ENCODE measurements around the gene SCAF4. TPM values are rescaled to one million over a fixed set of nuclear protein-coding genes. Genes with fewer than 3 reads are reported as not detected.

The SCAF4 gene
- total RNA-seq, 1 donor from 2014 or later: 58.9 TPM

- no peak for TF ChIP-seq CTCF (IDR thresholded peaks at IDR 0.05; ENCODE audit: unreplicated experiment)
- Mint-ChIP-seq H3K36me3 (peaks cover 39% of the 10 kb centered on the region), H3K4me3 (no peak overlapping the region), H3K27me3 (ENCODE audit: low read depth) (no peaks in the 10 kb centered on the region), H3K27ac (no peak overlapping the region), H3K9me3 (no peaks in the 10 kb centered on the region), H3K4me1 (no peaks in the 10 kb centered on the region)
- DNase-seq (ENCODE audit: low spot score in 2 of 2, unreplicated experiment in 2 of 2): no peak
Observed at GRCh38 chr21:31683029-31683428, 48.9 kb downstream of the SCAF4 start.

- no peaks in the 10 kb centered on the region for H3K27me3 Mint-ChIP-seq (ENCODE audit: low read depth)
- no peak overlapping the region for H3K27ac Mint-ChIP-seq
- no peaks in the 10 kb centered on the region for H3K9me3 Mint-ChIP-seq
- peaks cover 38% of the 10 kb centered on the region for H3K36me3 Mint-ChIP-seq
- H3K4me1 Mint-ChIP-seq: no peaks in the 10 kb centered on the region
- no peak for TF ChIP-seq CTCF (IDR thresholded peaks at IDR 0.05; ENCODE audit: unreplicated experiment)
- DNase-seq (ENCODE audit: low spot score in 2 of 2, unreplicated experiment in 2 of 2): no peak
- no peak overlapping the region for H3K4me3 Mint-ChIP-seq
Observed at GRCh38 chr21:31682620-31683019, 49.3 kb downstream of the SCAF4 start.

- no peaks in the 10 kb centered on the region for H3K27me3 Mint-ChIP-seq (ENCODE audit: low read depth)
- no peaks in the 10 kb centered on the region for H3K4me1 Mint-ChIP-seq
- no peak for TF ChIP-seq CTCF (IDR thresholded peaks at IDR 0.05; ENCODE audit: unreplicated experiment)
- DNase-seq (ENCODE audit: low spot score in 2 of 2, unreplicated experiment in 2 of 2): no peak
- H3K27ac Mint-ChIP-seq: no peak overlapping the region
- H3K4me3 Mint-ChIP-seq: no peak overlapping the region
- peaks cover 14% of the 10 kb centered on the region for H3K36me3 Mint-ChIP-seq
- no peaks in the 10 kb centered on the region for H3K9me3 Mint-ChIP-seq
Observed at GRCh38 chr21:31678478-31678877, 53.4 kb downstream of the SCAF4 start.

GRCh38 chr21:31677047-31677446, 54.9 kb downstream of the SCAF4 start:
- no peaks in the 10 kb centered on the region for H3K9me3 Mint-ChIP-seq
- H3K27ac Mint-ChIP-seq: no peak overlapping the region
- H3K27me3 Mint-ChIP-seq (ENCODE audit: low read depth): no peaks in the 10 kb centered on the region
- no peak for DNase-seq (ENCODE audit: low spot score in 2 of 2, unreplicated experiment in 2 of 2)
- H3K4me3 Mint-ChIP-seq: no peak overlapping the region
- H3K4me1 Mint-ChIP-seq: no peaks in the 10 kb centered on the region
- no peak for TF ChIP-seq CTCF (IDR thresholded peaks at IDR 0.05; ENCODE audit: unreplicated experiment)
- H3K36me3 Mint-ChIP-seq: peaks cover 13% of the 10 kb centered on the region

GRCh38 chr21:31675960-31676359, 56.0 kb downstream of the SCAF4 start:
- TF ChIP-seq CTCF (IDR thresholded peaks at IDR 0.05; ENCODE audit: unreplicated experiment): no peak
- Mint-ChIP-seq H3K9me3 (no peaks in the 10 kb centered on the region), H3K27ac (no peak overlapping the region), H3K27me3 (ENCODE audit: low read depth) (no peaks in the 10 kb centered on the region), H3K4me1 (no peaks in the 10 kb centered on the region), H3K36me3 (peaks cover 14% of the 10 kb centered on the region), H3K4me3 (no peak overlapping the region)
- no peak for DNase-seq (ENCODE audit: low spot score in 2 of 2, unreplicated experiment in 2 of 2)

GRCh38 chr21:31675318-31675717, 56.6 kb downstream of the SCAF4 start:
- no peaks in the 10 kb centered on the region for H3K9me3 Mint-ChIP-seq

More at GRCh38 chr21:31675318-31675717, 56.6 kb downstream of the SCAF4 start:
- no peak for DNase-seq (ENCODE audit: low spot score in 2 of 2, unreplicated experiment in 2 of 2)
- Mint-ChIP-seq H3K36me3 (peaks cover 16% of the 10 kb centered on the region), H3K27ac (no peak overlapping the region), H3K4me3 (no peak overlapping the region), H3K4me1 (no peaks in the 10 kb centered on the region), H3K27me3 (ENCODE audit: low read depth) (no peaks in the 10 kb centered on the region)
- TF ChIP-seq CTCF (IDR thresholded peaks at IDR 0.05; ENCODE audit: unreplicated experiment): no peak

Data from mesothelial cell of epicardium (in vitro differentiated cells).